Natural killer cell (primary cell): ENCODE measurements around the gene IGSF8. TPM values are rescaled to one million over a fixed set of nuclear protein-coding genes. Genes with fewer than 3 reads are reported as not detected.

Experiments
- ATAC-seq, 3 donors: fragments of 150-1000 bp in 2 of 3; fragments of 200-7000 bp in 1 of 3; cut with Tn5 transposase; 1 replicate in 1 of 3; 2 replicates in 2 of 3; pipeline ENCODE4 v1.10.0; 2021; ENCODE audit warnings: mild to moderate bottlenecking in 2 of 3, moderate library complexity in 2 of 3
- DNase-seq, 2 donors: peaks; one replicate each; pipeline versions ENCODE4 v3.0.0 to v3.0.0-alpha.2; 2013 to 2021; ENCODE audit warnings: mixed read lengths in 1 of 2
- H3K27ac ChIP-seq: one replicate; pipeline ENCODE4 v1.5.1; 2013; ENCODE audit warnings: mild to moderate bottlenecking, low read length
- H3K27me3 ChIP-seq: one replicate; pipeline ENCODE4 v1.6.1; 2013; ENCODE audit warnings: low read length; ENCODE audit not compliant: control insufficient read depth, insufficient read depth
- H3K36me3 ChIP-seq: one replicate; pipeline ENCODE4 v1.6.1; 2013; ENCODE audit warnings: low read length; ENCODE audit not compliant: control insufficient read depth, insufficient read depth
- H3K4me1 ChIP-seq: one replicate; pipeline ENCODE4 v1.6.1; 2013; ENCODE audit warnings: low read length; ENCODE audit not compliant: control insufficient read depth, insufficient read depth
- H3K4me3 ChIP-seq: one replicate; pipeline ENCODE4 v1.5.1; 2013; ENCODE audit warnings: low read length
- H3K9me3 ChIP-seq: one replicate; pipeline ENCODE4 v1.6.1; 2013; ENCODE audit warnings: low read length; ENCODE audit not compliant: control insufficient read depth, insufficient read depth
- H3K27ac Mint-ChIP-seq, 2 donors: one replicate each; pipeline ENCODE4 v1.8.0; 2022; ENCODE audit warnings: mild to moderate bottlenecking in 2 of 2, mixed read lengths in 2 of 2, moderate library complexity in 1 of 2
- H3K27me3 Mint-ChIP-seq, 2 donors: one replicate each; pipeline ENCODE4 v1.8.0; 2022; ENCODE audit warnings: low read depth in 2 of 2, mixed read lengths in 2 of 2
- H3K36me3 Mint-ChIP-seq: one replicate; pipeline ENCODE4 v1.8.0; 2022; ENCODE audit warnings: mixed read lengths
- H3K4me1 Mint-ChIP-seq, 2 donors: one replicate each; pipeline ENCODE4 v1.8.0; 2022; ENCODE audit warnings: mixed read lengths in 2 of 2
- H3K4me3 Mint-ChIP-seq: one replicate; pipeline ENCODE4 v1.8.0; 2022; ENCODE audit warnings: mild to moderate bottlenecking, moderate library complexity, mixed read lengths
- H3K9me3 Mint-ChIP-seq, 2 donors: one replicate each; pipeline ENCODE4 v1.8.0; 2022; ENCODE audit warnings: mixed read lengths in 2 of 2
- CTCF ChIP-seq: fragments of 200-600 bp; IDR thresholded peaks from one replicate; pipeline ENCODE4 v1.8.0; 2022; ENCODE audit warnings: antibody characterized with exemption
- WGBS: methylation state at CpG from one replicate; pipeline ENCODE4 v1.1.7; 2013; ENCODE audit warnings: missing lambda C conversion rate; ENCODE audit not compliant: insufficient coverage; 5-methylcytosine and 5-hydroxymethylcytosine counted together
- intact Hi-C: fragments of 100-400 bp; cut with micrococcal nuclease; formaldehyde crosslinking; loops from one replicate; pipeline ENCODE4 v1.14.2; 2022
- total RNA-seq, 4 donors: library from RNA; stranded (reverse); fragments of 120-200 nt in 1 of 4; gene quantifications; one replicate each; pipeline versions ENCODE4 v1.2.3 to v1.2.4, GENCODE V29; 2013 to 2022

The IGSF8 gene
- total RNA-seq, 3 donors from 2014 or later (not counting 1 experiment from before 2014, with no cell fraction given) = 26.3 to 35.3 (median 32.1) TPM

DNA sequence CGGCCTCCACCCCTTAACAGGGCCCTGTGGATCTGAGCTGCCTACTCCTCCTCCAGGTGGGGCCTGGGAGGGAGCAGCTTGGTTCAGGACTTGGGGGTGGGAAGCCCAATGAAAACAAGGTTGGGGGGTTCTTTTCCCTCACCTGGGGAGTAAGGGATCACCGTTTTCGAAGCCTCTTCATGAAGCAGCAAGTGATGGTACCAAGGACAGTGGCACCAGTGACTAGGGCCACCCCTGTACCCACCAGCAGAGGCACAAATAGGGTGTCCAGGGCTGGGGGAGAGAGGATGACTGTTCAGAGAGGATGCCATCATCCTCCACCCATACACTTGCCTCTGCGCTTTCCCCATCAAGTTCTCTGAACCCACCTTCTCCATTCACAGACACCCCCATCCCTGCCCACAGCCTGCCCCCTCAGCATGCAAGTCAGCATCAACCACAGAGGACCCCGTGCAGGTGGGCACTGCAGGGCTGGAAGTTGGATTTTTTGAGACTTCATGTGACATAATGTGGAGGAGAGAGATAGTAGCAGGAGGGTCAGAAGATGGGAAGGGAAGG lies 6.7 kb downstream of the IGSF8 start:
- Mint-ChIP-seq H3K4me1 (peaks cover 0 to 20% of the 10 kb centered on the region in 2 donors), H3K4me3 (no peak overlapping the region), H3K27ac (no peak overlapping the region), H3K36me3 (peaks cover 8% of the 10 kb centered on the region), H3K9me3 (no peaks in the 10 kb centered on the region), H3K27me3 (no peaks in the 10 kb centered on the region)
- Histone ChIP-seq H3K4me1 (peaks cover 6% of the 10 kb centered on the region), H3K36me3 (peaks cover 46% of the 10 kb centered on the region), H3K4me3 (no peak overlapping the region), H3K27ac (no peak overlapping the region), H3K27me3 (no peaks in the 10 kb centered on the region), H3K9me3 (no peaks in the 10 kb centered on the region)
- intact Hi-C loops = no loop called here
- WGBS = 90% methylated on average over 5 of the region's 5 CpGs
- DNase-seq (no peak), ATAC-seq (no peak)
- no peak for TF ChIP-seq CTCF

DNA sequence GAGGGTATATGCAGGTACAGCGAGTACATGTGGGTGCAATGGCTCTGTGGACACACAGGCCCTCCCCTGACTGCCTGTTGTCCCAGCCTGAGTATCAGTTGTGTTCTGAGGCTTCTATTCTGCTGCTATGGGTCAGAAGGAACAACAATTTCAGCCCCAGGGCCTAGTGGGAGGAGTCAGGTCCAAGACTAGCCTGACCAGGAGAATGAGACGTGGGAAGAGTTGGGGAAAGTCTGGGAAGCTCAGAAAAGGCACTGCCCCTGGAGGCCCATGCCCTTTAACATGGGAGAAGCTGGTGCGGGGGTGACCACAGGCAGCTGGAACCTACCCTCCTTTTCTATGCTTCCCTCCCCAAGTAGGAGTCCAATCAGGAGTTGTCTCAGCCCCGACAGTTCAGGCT lies 7.7 kb downstream of the IGSF8 start:
- H3K9me3 ChIP-seq = no peaks in the 10 kb centered on the region
- no peak for TF ChIP-seq CTCF
- Mint-ChIP-seq H3K27ac (no peak overlapping the region), H3K4me3 (no peak overlapping the region), H3K4me1 (peaks cover under 1 to 18% of the 10 kb centered on the region in 2 donors), H3K9me3 (no peaks in the 10 kb centered on the region), H3K36me3 (peaks cover 8% of the 10 kb centered on the region), H3K27me3 (no peaks in the 10 kb centered on the region)
- DNase-seq (no peak), ATAC-seq (no peak)
- WGBS = 92% methylated on average over 4 of the region's 4 CpGs
- no peak overlapping the region for H3K4me3 ChIP-seq
- H3K27ac ChIP-seq = no peak overlapping the region
- peaks cover under 1% of the 10 kb centered on the region for H3K4me1 ChIP-seq
- no peaks in the 10 kb centered on the region for H3K27me3 ChIP-seq
- H3K36me3 ChIP-seq = peaks cover 46% of the 10 kb centered on the region
- intact Hi-C loops = no loop called here

DNA sequence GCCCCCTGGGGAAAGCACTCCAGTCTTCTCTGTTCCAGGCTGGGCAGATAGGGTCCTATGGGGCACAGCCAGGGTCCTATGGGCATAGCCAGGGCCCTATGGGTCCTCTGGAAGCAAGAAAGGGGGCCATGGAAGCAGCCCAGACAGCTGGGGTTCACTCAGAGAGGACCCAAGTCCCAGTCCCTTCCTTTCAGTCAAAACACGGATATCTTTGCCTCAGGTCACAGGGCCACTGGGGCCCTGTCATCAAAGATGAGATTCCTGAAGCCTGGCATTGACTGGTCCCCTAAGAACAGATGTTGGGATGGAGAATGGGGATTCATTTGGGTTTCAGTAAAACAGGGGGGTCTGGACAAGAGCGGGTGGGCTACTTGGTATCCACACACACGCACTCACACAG lies 8.5 kb downstream of the IGSF8 start:
- H3K4me1 ChIP-seq = peaks cover 4% of the 10 kb centered on the region
- WGBS = 98% methylated on average over 3 of the region's 3 CpGs
- Mint-ChIP-seq H3K4me1 (peaks cover 6 to 21% of the 10 kb centered on the region in 2 donors), H3K27ac (no peak overlapping the region), H3K4me3 (no peak overlapping the region), H3K36me3 (peaks cover 8% of the 10 kb centered on the region), H3K9me3 (no peaks in the 10 kb centered on the region), H3K27me3 (no peaks in the 10 kb centered on the region)
- no peak for ATAC-seq
- no peaks in the 10 kb centered on the region for H3K9me3 ChIP-seq
- intact Hi-C loops = loop anchor here (5.0 kb wide), 1 partner anchor 287 kb away; no protein-coding TSS in a partner anchor
- TF ChIP-seq CTCF = no peak
- H3K27me3 ChIP-seq = no peaks in the 10 kb centered on the region
- no peak overlapping the region for H3K4me3 ChIP-seq
- H3K27ac ChIP-seq = no peak overlapping the region
- peaks cover 44% of the 10 kb centered on the region for H3K36me3 ChIP-seq
- no peak for DNase-seq

- TF ChIP-seq CTCF = no peak
- Histone ChIP-seq H3K27me3 (peaks cover 6% of the 10 kb centered on the region), H3K27ac (no peak overlapping the region), H3K36me3 (peaks cover 28% of the 10 kb centered on the region), H3K4me1 (peaks cover 10% of the 10 kb centered on the region), H3K4me3 (no peak overlapping the region), H3K9me3 (no peaks in the 10 kb centered on the region)
- intact Hi-C loops = loop anchor here (5.0 kb wide), 1 partner anchor 290 kb away; no protein-coding TSS in a partner anchor
- Mint-ChIP-seq H3K36me3 (peaks cover 8% of the 10 kb centered on the region), H3K9me3 (no peaks in the 10 kb centered on the region), H3K27ac (peak overlapping the region in 1 of 2 donors; percentile 4), H3K4me1 (peaks cover 11 to 20% of the 10 kb centered on the region in 2 donors), H3K27me3 (peaks cover 11 to 14% of the 10 kb centered on the region in 2 donors), H3K4me3 (no peak overlapping the region)
- 95% methylated on average over 12 of the region's 12 CpGs for WGBS
- no peak for DNase-seq
- no peak for ATAC-seq
Observed at GRCh38 chr1:160087118-160087662, 11.2 kb downstream of the IGSF8 start.
